Stimulated activated CD8-positive, alpha-beta memory T cell treated with anti-CD3 and anti-CD28 coated beads, Interleukin-2, amount 100 ng/mL, for 1 hour (primary cell): Measurements from ENCODE around the gene CNTNAP5.

ENCODE experiments used
- DNase-seq, 2 donors: peaks; one replicate each; pipeline ENCODE4 v3.0.0-alpha.2; 2020; ENCODE audit warnings: low read depth in 2 of 2

CNTNAP5 gene

DNA sequence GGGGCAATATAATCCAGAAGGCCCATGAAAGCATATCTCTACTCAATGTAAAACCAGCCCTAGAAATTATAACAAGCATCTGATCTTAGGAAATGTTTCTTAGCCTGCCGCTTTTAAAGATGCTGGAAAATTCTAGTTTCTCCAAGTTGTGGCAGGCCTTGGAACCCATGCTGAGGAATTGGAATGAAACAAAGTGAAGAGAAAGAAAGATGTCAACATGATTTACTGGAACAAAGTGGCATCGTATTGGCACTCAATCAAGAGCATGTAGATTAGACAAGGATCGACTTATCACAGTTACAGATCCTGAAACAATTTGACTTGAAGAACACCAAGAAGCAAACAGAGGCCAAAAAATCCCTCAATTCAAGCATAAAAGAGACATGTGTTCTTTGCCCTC is 28.7 kb downstream of the CNTNAP5 start:
- no peak for DNase-seq

GRCh38 chr2:124063596-124063995 is 38.5 kb downstream of the CNTNAP5 start:
- no peak for DNase-seq

DNA sequence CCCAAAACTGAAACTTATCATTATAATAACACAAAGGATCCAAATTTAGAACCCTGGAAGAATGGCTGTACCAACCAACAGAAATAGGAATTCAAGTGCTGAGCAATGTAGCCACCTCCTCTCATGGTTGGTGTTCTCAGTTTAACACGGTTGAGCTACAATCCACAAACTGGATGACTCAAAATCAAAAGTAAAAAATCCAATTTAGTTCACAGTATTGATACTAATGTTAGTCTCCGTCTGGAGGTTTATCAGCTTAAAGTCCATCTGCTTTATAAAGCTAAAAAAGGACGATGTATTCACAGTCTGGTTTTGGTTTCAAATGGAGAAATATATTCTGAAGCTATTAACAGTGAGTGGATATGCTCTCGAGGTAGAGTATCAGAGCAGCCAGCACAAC is 40.5 kb downstream of the CNTNAP5 start:
- DNase-seq = no peak

- no peak for DNase-seq
Observed at GRCh38 chr2:124066776-124067175, 41.7 kb downstream of the CNTNAP5 start.

DNA sequence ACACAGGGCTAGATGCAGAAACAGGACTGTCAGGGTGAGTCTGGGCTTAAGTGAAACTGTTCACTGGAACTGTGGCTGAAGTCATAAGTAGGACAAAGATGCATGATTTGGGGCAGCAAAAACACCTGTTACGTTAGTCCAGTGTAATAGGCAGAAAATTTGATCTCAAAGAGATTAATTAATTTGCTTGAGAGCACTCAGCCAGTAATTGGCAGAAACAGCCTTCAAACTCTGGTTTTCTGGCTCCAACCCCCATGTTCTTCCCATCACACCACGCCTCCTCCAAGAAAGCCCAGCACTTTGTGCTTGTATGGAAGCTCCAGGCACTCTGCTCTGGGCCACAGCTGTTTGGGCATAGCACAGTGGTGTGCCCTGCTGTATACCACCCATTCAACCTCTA is 54.0 kb downstream of the CNTNAP5 start:
- no peak for DNase-seq

DNA sequence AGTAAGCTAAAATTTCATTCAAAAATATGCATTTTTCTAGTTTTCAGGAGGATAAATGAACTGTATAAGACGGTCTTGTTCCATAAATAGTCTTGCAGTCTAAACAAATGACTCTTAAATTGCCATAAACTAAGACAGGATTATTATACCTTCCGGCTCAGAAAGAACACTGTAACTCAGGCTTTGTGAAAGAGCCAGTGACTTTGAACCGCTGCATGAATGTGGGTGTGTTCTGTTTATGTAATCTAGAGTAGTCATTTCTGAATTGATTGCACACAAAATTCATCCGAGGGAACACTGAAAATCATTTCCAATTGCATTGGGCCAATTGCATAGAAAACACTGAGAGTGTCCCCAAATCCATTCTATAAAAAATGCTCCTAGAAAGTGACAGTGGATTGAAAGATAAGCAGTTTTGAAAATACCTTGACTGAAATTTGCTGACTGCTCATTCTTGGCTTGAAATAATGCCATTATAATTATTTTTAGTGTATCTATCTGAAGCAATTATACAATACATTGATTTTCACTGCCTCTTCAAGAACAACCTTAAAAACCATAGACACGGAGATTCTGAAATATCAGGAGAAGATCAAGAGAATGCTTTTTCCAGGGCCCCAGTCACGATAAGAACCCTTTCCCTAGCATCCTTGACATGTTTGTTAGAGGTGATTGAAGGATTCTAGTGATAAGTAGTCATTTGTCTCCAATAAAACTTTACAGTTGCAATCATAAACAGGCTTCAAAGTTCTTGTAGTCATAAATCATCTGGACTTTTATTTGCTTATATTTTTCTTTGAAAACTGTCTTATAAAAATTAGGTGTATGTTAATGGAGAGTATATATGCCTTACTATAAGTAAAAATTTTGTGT is 55.4 kb downstream of the CNTNAP5 start:
- DNase-seq = no peak

GRCh38 chr2:124081154-124081716 is 56.1 kb downstream of the CNTNAP5 start:
- DNase-seq = no peak

- no peak for DNase-seq
Observed at GRCh38 chr2:124088616-124089015, 63.5 kb downstream of the CNTNAP5 start.

GRCh38 chr2:124091721-124092120 is 66.6 kb downstream of the CNTNAP5 start:
- no peak for DNase-seq

GRCh38 chr2:124092651-124093050 is 67.6 kb downstream of the CNTNAP5 start:
- DNase-seq = no peak

DNA sequence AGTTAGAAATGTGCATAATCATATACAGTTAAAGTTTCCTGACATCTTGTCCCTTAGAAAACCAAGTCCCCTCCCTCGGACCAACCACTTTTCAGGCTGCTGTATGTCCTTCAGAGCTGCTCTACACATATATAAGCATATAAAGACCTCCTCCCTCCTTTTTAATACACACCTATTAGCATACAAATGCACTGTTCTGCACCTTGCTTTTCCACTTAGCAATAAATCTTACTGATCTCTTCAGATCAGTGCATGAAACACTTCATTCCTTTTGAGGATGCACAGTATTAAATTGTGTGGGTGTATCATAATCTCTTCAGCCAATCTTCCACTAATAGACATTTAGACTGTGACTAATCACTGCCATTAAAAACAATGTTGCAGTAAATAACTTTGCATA is 79.8 kb downstream of the CNTNAP5 start:
- DNase-seq = no peak

- DNase-seq = no peak
Observed at GRCh38 chr2:124112206-124112605, 87.1 kb downstream of the CNTNAP5 start.

GRCh38 chr2:124112966-124113365 is 87.9 kb downstream of the CNTNAP5 start:
- DNase-seq = no peak

GRCh38 chr2:124120246-124120645 is 95.2 kb downstream of the CNTNAP5 start:
- DNase-seq = no peak

- no peak for DNase-seq
Observed at GRCh38 chr2:124121106-124121505, 96.0 kb downstream of the CNTNAP5 start.

DNA sequence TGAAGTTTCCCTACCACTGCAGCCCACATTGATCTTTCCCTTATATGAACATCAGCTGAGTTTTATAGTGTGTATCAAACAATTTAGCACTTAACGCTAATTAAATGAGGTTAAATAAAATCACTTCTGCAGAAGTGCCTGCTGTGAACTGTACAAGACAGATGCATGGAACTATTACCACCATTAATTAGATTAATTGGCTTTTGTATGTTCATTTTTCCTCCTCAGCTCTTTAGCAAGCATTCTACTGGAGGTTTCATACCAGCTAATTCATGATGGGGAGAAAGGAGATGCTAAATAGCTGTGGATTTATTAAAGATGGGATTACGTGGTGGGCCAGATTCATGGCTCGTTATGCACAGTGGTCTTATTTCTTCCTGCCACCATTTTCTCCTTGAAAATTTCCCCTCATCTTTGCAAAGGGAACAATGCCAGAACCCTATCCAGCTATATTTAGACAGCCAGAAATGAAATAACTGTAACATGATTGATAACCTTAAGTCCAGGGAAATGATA is 96.7 kb downstream of the CNTNAP5 start:
- no peak for DNase-seq

DNA sequence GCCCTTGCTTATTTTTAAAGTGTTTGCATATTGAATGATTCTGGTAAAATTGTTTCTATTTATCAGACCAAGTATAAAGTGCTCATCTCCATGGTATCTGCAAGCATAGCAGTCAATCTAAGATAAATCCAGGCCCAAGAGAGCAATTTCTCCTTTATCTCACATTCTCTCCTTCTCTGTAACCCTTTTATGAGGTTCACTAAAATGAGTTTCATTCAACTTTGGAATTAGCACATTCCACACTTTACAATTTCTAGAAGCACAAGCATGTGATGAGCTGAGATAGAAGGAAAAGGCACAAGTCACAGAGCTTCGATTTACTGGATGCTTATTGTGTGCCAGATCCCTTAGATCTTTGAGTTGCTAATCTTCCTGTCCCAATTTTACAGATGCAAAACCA is 97.3 kb downstream of the CNTNAP5 start:
- DNase-seq = no peak

DNA sequence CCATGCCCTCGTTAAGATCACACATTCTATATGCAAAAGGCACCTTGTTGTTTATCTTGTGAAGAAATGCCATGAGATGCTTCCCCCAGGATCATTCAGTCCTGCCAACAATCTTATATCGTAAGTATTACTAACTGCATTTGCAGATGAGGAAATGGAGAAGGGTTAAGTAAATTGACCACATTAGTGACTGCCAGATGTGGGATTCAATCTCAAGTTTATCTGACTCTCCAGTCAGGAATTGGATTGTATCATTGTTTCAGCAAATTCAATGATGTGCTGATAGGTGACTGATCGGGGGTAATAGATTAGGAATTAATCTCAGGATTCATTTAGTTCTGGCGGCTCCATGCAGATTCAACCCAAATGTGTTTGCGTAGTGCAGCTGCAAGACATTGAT is 106.2 kb downstream of the CNTNAP5 start:
- no peak for DNase-seq

DNA sequence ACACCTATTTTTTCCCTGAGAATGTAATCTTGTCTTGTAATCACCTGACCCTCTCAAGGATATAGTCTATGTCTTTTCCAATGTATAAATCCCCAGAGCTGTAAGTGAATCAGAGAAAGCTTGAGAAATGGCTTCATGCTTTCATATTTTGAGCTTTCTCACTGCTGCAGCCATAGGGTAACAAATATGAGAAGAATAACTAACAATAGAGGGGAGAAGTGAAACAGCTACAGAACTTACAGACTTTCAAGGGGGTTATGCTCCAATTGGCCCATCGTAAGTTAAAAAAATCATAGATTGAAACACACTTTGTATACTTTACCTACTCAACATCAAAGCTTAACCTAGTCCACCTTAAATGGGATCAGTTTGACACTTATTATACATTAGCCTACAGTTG is 111.0 kb downstream of the CNTNAP5 start:
- no peak for DNase-seq

DNA sequence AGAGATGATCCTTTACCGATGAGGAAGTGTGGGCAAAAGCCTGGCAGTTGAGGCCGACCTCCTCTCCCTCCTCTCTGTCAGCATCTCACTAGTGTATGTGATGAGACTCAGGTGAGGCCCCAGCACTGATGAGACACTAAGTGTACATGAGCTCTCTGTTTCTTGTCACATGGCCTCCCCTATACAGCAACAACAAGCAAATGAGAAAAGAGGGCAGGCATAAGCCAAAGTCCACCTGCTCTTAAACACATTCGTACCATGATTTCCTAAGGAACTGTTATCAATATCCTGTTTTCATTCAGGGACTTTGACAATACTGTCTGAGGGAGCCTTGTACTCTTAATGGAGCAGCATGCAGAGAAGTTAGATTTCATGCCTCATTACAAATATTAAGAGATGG is 113.0 kb downstream of the CNTNAP5 start:
- DNase-seq = no peak

GRCh38 chr2:124145982-124146381 is 120.9 kb downstream of the CNTNAP5 start:
- DNase-seq = no peak

DNA sequence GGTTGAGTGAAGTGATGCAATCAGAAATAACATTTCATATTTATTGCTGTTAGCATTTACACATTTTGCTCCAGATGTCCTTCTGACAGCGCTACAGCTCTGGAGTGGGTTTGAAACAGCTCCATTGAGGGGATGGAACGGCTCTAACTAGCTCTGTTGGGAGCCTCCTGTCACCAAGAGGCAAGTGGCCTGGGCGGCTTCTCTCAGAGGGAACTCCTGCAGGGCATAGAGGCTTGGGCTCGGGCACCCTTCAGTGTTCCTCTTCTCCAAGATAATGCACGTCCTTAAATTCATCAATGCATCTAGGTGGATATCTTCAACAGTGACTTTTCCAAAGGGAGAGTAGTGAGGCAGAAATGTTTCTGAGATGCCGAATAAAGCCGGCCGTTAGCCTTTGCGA is 122.5 kb downstream of the CNTNAP5 start:
- DNase-seq = no peak

GRCh38 chr2:124149571-124149970 is 124.5 kb downstream of the CNTNAP5 start:
- DNase-seq = no peak
